ENCODE results near the gene RPS21. TPM values are rescaled to one million over a fixed set of nuclear protein-coding genes. Genes with fewer than 3 reads are reported as not detected.

The RPS21 gene
- total RNA-seq, 1 donor from 2014 or later, result 1,935 TPM

Other genes starting within 250 kb of the RPS21 start
- 319 TPM for gene PSMA7, start 243.7 kb upstream of the RPS21 start, total RNA-seq
- 25.3 TPM for gene SS18L1, start 243.3 kb upstream of the RPS21 start, total RNA-seq
- gene MTG2, start 204.1 kb upstream of the RPS21 start, total RNA-seq, result 13.3 TPM
- not detected for gene HRH3, start 166.8 kb upstream of the RPS21 start, total RNA-seq
- 51.3 TPM for gene OSBPL2, start 148.6 kb upstream of the RPS21 start, total RNA-seq
- 110 TPM for gene ADRM1, start 84.1 kb upstream of the RPS21 start, total RNA-seq
- 150 TPM for gene LAMA5, start 19.8 kb upstream of the RPS21 start, total RNA-seq
- gene CABLES2, start 20.2 kb downstream of the RPS21 start, total RNA-seq, result 1.5 TPM
- gene RBBP8NL, start 40.4 kb downstream of the RPS21 start, total RNA-seq, result 1.7 TPM
- 7.9 TPM for gene GATA5, start 88.9 kb downstream of the RPS21 start, total RNA-seq

Measured in vagina (tissue), 1 donor.